Medulla oblongata (tissue), 1 donor: ENCODE measurements around the gene GABARAPL2.
"Not testable (repeated sequence)": the region's sequence is repeated elsewhere in the genome, so short reads cannot be mapped to it uniquely, and the experiment has no call there.

Experiments
- DNase-seq: peaks from one replicate; pipeline ENCODE4 v3.0.0-alpha.2; 2015; ENCODE audit errors: extremely low spot score

Gene GABARAPL2

GRCh38 chr16:75590920-75591843 lies 25.0 kb downstream of the GABARAPL2 start:
- peak; percentile 80 for DNase-seq

- not testable (repeated sequence) for DNase-seq
Observed at GRCh38 chr16:75591927-75592326, 25.7 kb downstream of the GABARAPL2 start.

GRCh38 chr16:75593308-75593707 lies 27.1 kb downstream of the GABARAPL2 start:
- no peak for DNase-seq

GRCh38 chr16:75593825-75594820 lies 27.9 kb downstream of the GABARAPL2 start:
- DNase-seq, result no peak

GRCh38 chr16:75599452-75600277 lies 33.5 kb downstream of the GABARAPL2 start:
- peak; percentile 13 for DNase-seq

- no peak for DNase-seq
Observed at GRCh38 chr16:75603241-75603640, 37.1 kb downstream of the GABARAPL2 start.

- no peak for DNase-seq
Observed at GRCh38 chr16:75606507-75606906, 40.3 kb downstream of the GABARAPL2 start.

GRCh38 chr16:75614066-75614897 lies 48.1 kb downstream of the GABARAPL2 start:
- DNase-seq, result no peak

GRCh38 chr16:75615619-75616018 lies 49.4 kb downstream of the GABARAPL2 start:
- DNase-seq, result no peak

GRCh38 chr16:75616521-75617010 lies 50.4 kb downstream of the GABARAPL2 start:
- no peak for DNase-seq

GRCh38 chr16:75617121-75617520 lies 50.9 kb downstream of the GABARAPL2 start:
- DNase-seq, result no peak

- no peak for DNase-seq
Observed at GRCh38 chr16:75618780-75619179, 52.6 kb downstream of the GABARAPL2 start.

- no peak for DNase-seq
Observed at GRCh38 chr16:75620326-75621169, 54.4 kb downstream of the GABARAPL2 start.

GRCh38 chr16:75621170-75621477 lies 54.9 kb downstream of the GABARAPL2 start:
- peak; percentile 44 for DNase-seq

GRCh38 chr16:75622761-75623605 lies 56.8 kb downstream of the GABARAPL2 start, which contains the start of gene ADAT1:
Gene ADAT1, minus strand, starts transcription at chr16:75623281. Its CDS starts 2,482 bp downstream, at chr16:75620799.
- peak; percentile 98 for DNase-seq

- DNase-seq, result no peak
Observed at GRCh38 chr16:75624921-75625334, 58.7 kb downstream of the GABARAPL2 start.

GRCh38 chr16:75626806-75627205 lies 60.6 kb downstream of the GABARAPL2 start:
- DNase-seq, result no peak
